Neural cell (in vitro differentiated cells): Measurements from ENCODE around the gene ROCK2.

Experiments
- EP300 ChIP-seq: fragments of 450-650 bp; conservative IDR thresholded peaks from 2 replicates; pipeline ENCODE4 v1.6.1; 2014; ENCODE audit warnings: antibody characterized with exemption, mild to moderate bottlenecking, moderate library complexity; ENCODE audit not compliant: poor library complexity, severe bottlenecking
- EZH2 ChIP-seq: fragments of 200-600, 300-800 bp; shearing (Covaris generic), sonication (generic); IDR thresholded peaks from 2 replicates; pipeline ENCODE4 v1.6.1; 2014; ENCODE audit warnings: antibody characterized with exemption, low read length, borderline replicate concordance, mild to moderate bottlenecking; ENCODE audit not compliant: insufficient read depth, poor library complexity, severe bottlenecking
- MXI1 ChIP-seq: fragments of 450-650 bp; conservative IDR thresholded peaks from 2 replicates; pipeline ENCODE4 v1.6.1; 2014; ENCODE audit warnings: antibody characterized with exemption, mild to moderate bottlenecking; ENCODE audit not compliant: poor library complexity, severe bottlenecking
- TF ChIP-seq, protein P1 (sequence below): fragments of 450-650 bp; IDR thresholded peaks from 2 replicates; pipeline ENCODE4 v1.5.1; 2014; ENCODE audit warnings: antibody characterized with exemption, mild to moderate bottlenecking, moderate library complexity; ENCODE audit not compliant: poor library complexity, severe bottlenecking

DNA sequence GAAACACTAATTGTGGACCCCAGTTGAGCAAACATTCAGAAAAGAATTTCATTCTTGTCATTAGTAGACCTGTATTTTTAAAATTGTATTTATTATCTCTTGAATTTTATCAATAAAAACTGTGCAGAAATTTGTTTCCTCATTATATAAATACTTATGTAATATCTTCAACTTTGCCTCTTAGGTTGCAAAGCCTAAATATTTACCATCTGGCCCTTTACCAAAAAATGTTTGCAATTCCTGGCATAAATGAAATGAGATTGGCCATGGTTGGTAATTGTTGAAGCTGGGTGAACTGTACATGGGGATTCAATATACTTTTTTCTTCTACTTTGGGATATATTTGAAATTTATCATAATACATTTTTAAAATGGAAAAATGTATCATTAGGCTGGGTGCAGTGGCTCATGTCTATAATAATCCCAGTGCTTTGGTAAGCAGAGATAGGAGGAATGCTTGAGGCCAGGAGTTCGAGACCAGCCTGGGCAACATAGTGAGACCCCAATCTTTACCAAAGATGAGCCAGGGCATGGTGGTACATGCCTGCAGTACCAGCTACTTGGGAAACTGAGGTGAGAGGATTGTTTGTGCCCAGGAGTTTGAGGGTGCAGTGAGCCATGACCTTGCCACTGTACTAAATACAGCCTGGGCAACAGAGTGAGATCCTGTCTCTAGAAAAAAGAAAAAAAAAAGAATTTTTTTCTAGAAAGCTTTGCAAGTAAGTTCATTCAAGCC, 100.2 kb downstream of the ROCK2 start:
- TF ChIP-seq, protein P1, sequence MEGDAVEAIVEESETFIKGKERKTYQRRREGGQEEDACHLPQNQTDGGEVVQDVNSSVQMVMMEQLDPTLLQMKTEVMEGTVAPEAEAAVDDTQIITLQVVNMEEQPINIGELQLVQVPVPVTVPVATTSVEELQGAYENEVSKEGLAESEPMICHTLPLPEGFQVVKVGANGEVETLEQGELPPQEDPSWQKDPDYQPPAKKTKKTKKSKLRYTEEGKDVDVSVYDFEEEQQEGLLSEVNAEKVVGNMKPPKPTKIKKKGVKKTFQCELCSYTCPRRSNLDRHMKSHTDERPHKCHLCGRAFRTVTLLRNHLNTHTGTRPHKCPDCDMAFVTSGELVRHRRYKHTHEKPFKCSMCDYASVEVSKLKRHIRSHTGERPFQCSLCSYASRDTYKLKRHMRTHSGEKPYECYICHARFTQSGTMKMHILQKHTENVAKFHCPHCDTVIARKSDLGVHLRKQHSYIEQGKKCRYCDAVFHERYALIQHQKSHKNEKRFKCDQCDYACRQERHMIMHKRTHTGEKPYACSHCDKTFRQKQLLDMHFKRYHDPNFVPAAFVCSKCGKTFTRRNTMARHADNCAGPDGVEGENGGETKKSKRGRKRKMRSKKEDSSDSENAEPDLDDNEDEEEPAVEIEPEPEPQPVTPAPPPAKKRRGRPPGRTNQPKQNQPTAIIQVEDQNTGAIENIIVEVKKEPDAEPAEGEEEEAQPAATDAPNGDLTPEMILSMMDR, result no peak
- TF ChIP-seq EZH2, result no peak
- no peak for TF ChIP-seq EP300
- TF ChIP-seq MXI1, result no peak
